Calu3 (cell line): ENCODE measurements around the gene ABHD12. TPM values are rescaled to one million over a fixed set of nuclear protein-coding genes. Genes with fewer than 3 reads are reported as not detected.

Source experiments
- BruUV-seq: library from RNA; stranded (reverse); fragments of 400-500 nt; replicated peaks from 2 replicates; lab custom pipeline; 2021; lab: Mats Ljungman, UMichigan
- CTCF ChIA-PET: fragments of 300-600 bp; sonication (Branson Sonifier 250); formaldehyde crosslinking; loops from one replicate; lab custom pipeline; 2022; ENCODE audit warnings: antibody characterized with exemption; lab: Charles Lee
- DNase-seq: peaks from one replicate; pipeline ENCODE4 v3.0.0; 2022
- H3K27ac Mint-ChIP-seq: one replicate; pipeline ENCODE4 v1.8.0; 2022; ENCODE audit warnings: mixed read lengths; ENCODE audit not compliant: unreplicated experiment
- H3K27me3 Mint-ChIP-seq: one replicate; pipeline ENCODE4 v1.8.0; 2022; ENCODE audit warnings: mixed read lengths; ENCODE audit not compliant: unreplicated experiment
- H3K36me3 Mint-ChIP-seq: one replicate; pipeline ENCODE4 v1.8.0; 2022; ENCODE audit warnings: mild to moderate bottlenecking, moderate library complexity, mixed read lengths; ENCODE audit not compliant: insufficient read depth, unreplicated experiment
- H3K4me1 Mint-ChIP-seq: one replicate; pipeline ENCODE4 v1.8.0; 2022; ENCODE audit warnings: mild to moderate bottlenecking, low read depth, mixed read lengths; ENCODE audit not compliant: unreplicated experiment
- H3K4me3 Mint-ChIP-seq: one replicate; pipeline ENCODE4 v1.8.0; 2022; ENCODE audit warnings: mild to moderate bottlenecking, low read depth, moderate library complexity, mixed read lengths; ENCODE audit not compliant: unreplicated experiment
- H3K9me3 Mint-ChIP-seq: one replicate; pipeline ENCODE4 v1.8.0; 2022; ENCODE audit warnings: low read depth, mixed read lengths; ENCODE audit not compliant: unreplicated experiment
- CTCF ChIP-seq: fragments of 200-600 bp; IDR thresholded peaks from one replicate; pipeline ENCODE4 v1.8.0; 2022; ENCODE audit warnings: antibody characterized with exemption; ENCODE audit not compliant: unreplicated experiment
- intact Hi-C: fragments of 100-400 bp; cut with micrococcal nuclease; formaldehyde crosslinking; loops from one replicate; pipeline ENCODE4 v1.10.0; 2022; ENCODE audit not compliant: unreplicated experiment
- total RNA-seq: library from RNA; stranded (reverse); gene quantifications from 2 replicates; pipeline ENCODE4 v1.2.3, GENCODE V29; 2022

Gene ABHD12
- total RNA-seq, 1 experiment from 2014 or later, result 21.3 TPM

GRCh38 chr20:25398376-25399036 is 7.9 kb upstream of the ABHD12 start:
- H3K36me3 Mint-ChIP-seq, result peaks cover 8% of the 10 kb centered on the region
- H3K4me3 Mint-ChIP-seq, result no peak overlapping the region
- no TSS peak for BruUV-seq
- no peak for DNase-seq
- peaks cover 7% of the 10 kb centered on the region for H3K4me1 Mint-ChIP-seq
- no peaks in the 10 kb centered on the region for H3K27me3 Mint-ChIP-seq
- TF ChIP-seq CTCF, result no peak
- H3K9me3 Mint-ChIP-seq, result no peaks in the 10 kb centered on the region
- intact Hi-C loops, result loop anchor here (2.0 to 5.0 kb wide), 2 partner anchors 88 to 401 kb away; no protein-coding TSS in a partner anchor
- CTCF ChIA-PET, result interaction anchor here (0.7 to 1.9 kb wide), 2 partner anchors 59 to 147 kb away, joined by 4 to 6 read pairs; no protein-coding TSS in a partner anchor
- no peak overlapping the region for H3K27ac Mint-ChIP-seq

GRCh38 chr20:25397821-25398220 is 7.2 kb upstream of the ABHD12 start:
- H3K4me1 Mint-ChIP-seq, result peaks cover 7% of the 10 kb centered on the region
- no peak for DNase-seq
- TF ChIP-seq CTCF, result no peak
- no peaks in the 10 kb centered on the region for H3K9me3 Mint-ChIP-seq
- CTCF ChIA-PET, result interaction anchor here (0.7 kb wide), 1 partner anchor 146 kb away, joined by 4 read pairs; no protein-coding TSS in a partner anchor
- no peak overlapping the region for H3K4me3 Mint-ChIP-seq
- no peaks in the 10 kb centered on the region for H3K27me3 Mint-ChIP-seq
- intact Hi-C loops, result loop anchor here (2.0 to 5.0 kb wide), 2 partner anchors 87 to 401 kb away; no protein-coding TSS in a partner anchor
- H3K27ac Mint-ChIP-seq, result no peak overlapping the region
- peaks cover 9% of the 10 kb centered on the region for H3K36me3 Mint-ChIP-seq
- no TSS peak for BruUV-seq

- H3K4me3 Mint-ChIP-seq, result no peak overlapping the region
- DNase-seq, result no peak
- no TSS peak for BruUV-seq
- peaks cover 7% of the 10 kb centered on the region for H3K4me1 Mint-ChIP-seq
- no peaks in the 10 kb centered on the region for H3K27me3 Mint-ChIP-seq
- no peak for TF ChIP-seq CTCF
- intact Hi-C loops, result loop anchor here (5.0 kb wide), 1 partner anchor 400 kb away; no protein-coding TSS in a partner anchor
- peaks cover 5% of the 10 kb centered on the region for H3K36me3 Mint-ChIP-seq
- CTCF ChIA-PET, result no interaction called here
- no peak overlapping the region for H3K27ac Mint-ChIP-seq
- H3K9me3 Mint-ChIP-seq, result no peaks in the 10 kb centered on the region
Measured at GRCh38 chr20:25397096-25397495, 6.5 kb upstream of the ABHD12 start.

GRCh38 chr20:25394996-25395395 is 4.4 kb upstream of the ABHD12 start:
- Mint-ChIP-seq H3K9me3 (no peaks in the 10 kb centered on the region), H3K36me3 (peaks cover 10% of the 10 kb centered on the region), H3K27ac (no peak overlapping the region), H3K4me1 (peaks cover 7% of the 10 kb centered on the region), H3K4me3 (no peak overlapping the region), H3K27me3 (no peaks in the 10 kb centered on the region)
- no TSS peak for BruUV-seq
- no peak for TF ChIP-seq CTCF
- CTCF ChIA-PET, result no interaction called here
- intact Hi-C loops, result loop anchor here (5.0 kb wide), 1 partner anchor 398 kb away; no protein-coding TSS in a partner anchor
- no peak for DNase-seq
